Measurements from ENCODE around the gene LHX2. TPM values are rescaled to one million over a fixed set of nuclear protein-coding genes. Genes with fewer than 3 reads are reported as not detected.

Gene LHX2
- polyA plus RNA-seq, 3 donors, result 0.12 TPM; not detected in 2

DNA sequence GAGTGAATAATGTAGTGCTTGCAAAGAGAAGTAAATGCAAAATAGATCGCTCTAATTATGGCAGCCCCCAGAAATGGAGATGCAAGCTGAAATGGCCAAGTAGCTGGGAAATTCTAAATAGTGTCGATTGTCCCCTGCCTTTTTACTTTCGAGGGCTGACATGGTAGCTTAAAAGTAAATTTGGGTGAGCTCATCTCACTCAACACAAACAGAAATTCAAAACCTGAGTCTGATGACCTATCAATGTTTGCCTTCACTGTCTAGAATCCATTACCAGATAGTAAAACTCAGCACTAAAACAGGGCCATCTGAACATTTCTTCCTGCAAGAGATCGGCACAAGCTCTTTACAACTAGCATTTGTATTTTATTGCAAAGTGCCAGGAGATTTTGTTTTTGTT, 7.0 kb upstream of the LHX2 start:
- Mint-ChIP-seq H3K27me3 (ENCODE audit: low read depth in 3 of 3) (peaks cover 92 to 95% (median 94%) of the 10 kb centered on the region in 3 donors), H3K4me1 (peaks cover 45% of the 10 kb centered on the region), H3K27ac (no peak overlapping the region), H3K9me3 (peaks cover 0 to 44% (median 19%) of the 10 kb centered on the region in 7 donors), H3K36me3 (peaks cover 4 to 30% of the 10 kb centered on the region in 2 donors), H3K4me3 (peak overlapping the region in 1 of 2 donors; percentile 83)
- Histone ChIP-seq H3K4me1 (ENCODE audit: control insufficient read depth in 1 of 2, insufficient read depth in 2 of 2, low read length in 2 of 2) (peaks cover 21 to 31% of the 10 kb centered on the region in 2 donors), H3K79me2 (ENCODE audit: insufficient read depth, low read length) (no peaks in the 10 kb centered on the region), H3K9me3 (replicated peaks in 1 of 2; ENCODE audit: control insufficient read depth in 1 of 2, insufficient read depth in 1 of 2, low read length in 2 of 2) (peaks cover 2 to 70% of the 10 kb centered on the region in 2 donors), H3K27ac (ENCODE audit: low read depth in 1 of 2, low read length in 2 of 2) (no peak overlapping the region), H3K9ac (ENCODE audit: insufficient read depth, low read length, poor library complexity, severe bottlenecking) (no peak overlapping the region), H2AFZ (ENCODE audit: insufficient read depth, low read depth, low read length, poor library complexity, severe bottlenecking) (no peak overlapping the region), H4K20me1 (ENCODE audit: insufficient read depth, low read length) (peaks cover 18% of the 10 kb centered on the region), H3K4me2 (replicated peaks; ENCODE audit: extremely low read depth, low read length, poor library complexity, severe bottlenecking) (no peak overlapping the region), H3K4me3 (replicated peaks in 1 of 3; ENCODE audit: low read depth in 2 of 3, low read length in 3 of 3) (no peak overlapping the region), H3K27me3 (ENCODE audit: control insufficient read depth in 2 of 2, insufficient read depth in 2 of 2, low read length in 2 of 2) (peaks cover 94% of the 10 kb centered on the region in 2 donors), H3K36me3 (replicated peaks in 1 of 2; ENCODE audit: control insufficient read depth in 1 of 2, insufficient read depth in 2 of 2, low read length in 2 of 2) (no peaks in the 10 kb centered on the region)
- intact Hi-C loops (cut with micrococcal nuclease), result no loop called here
- no peak for TF ChIP-seq CTCF (IDR thresholded peaks at IDR 0.05)
- DNase-seq, result no peak
- WGBS (ENCODE audit: insufficient coverage), result no CpG with 5 or more reads among the region's 4 CpGs

DNA sequence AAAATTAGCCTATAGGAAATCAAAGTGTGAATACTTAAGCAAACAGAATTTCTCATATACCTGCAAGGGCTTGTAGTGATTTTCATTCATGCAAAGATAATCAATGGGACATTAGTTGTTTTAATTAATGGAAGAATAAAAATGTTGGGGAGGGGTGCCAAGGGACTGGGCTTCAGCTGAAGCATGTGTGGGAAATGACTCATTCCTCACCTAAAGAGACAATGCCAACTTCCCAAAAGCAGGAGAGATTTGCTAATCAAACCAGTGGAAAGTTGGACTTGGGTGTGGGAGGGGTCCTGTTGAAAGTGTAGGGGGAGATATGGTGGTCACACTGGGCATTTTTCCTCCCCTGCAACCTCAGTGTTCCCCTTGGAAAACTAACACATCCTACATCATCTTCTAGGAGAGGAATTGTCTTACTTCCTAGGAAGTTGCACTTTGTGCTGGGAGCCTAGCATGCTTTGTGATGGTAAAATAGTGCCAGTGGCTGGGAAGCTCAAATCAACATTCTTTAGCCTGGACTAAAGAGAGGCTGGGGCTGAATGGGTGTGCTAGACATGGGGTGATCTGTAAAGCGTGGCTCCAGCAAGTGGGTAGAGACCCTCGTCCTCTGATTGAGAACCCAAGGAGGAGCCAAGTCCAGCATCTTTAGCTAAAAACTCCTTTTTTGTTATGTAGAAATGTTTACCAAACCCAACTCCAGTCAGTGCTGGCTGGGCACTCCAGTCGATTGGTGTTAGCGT, 6.4 kb upstream of the LHX2 start:
- H3K27me3 Mint-ChIP-seq (ENCODE audit: low read depth in 3 of 3), result peaks cover 97 to 100% (median 100%) of the 10 kb centered on the region in 3 donors
- WGBS (ENCODE audit: insufficient coverage), result no CpG with 5 or more reads among the region's 4 CpGs
- H3K4me1 Mint-ChIP-seq, result peaks cover 49% of the 10 kb centered on the region
- TF ChIP-seq CTCF (IDR thresholded peaks at IDR 0.05), result no peak
- Histone ChIP-seq H3K9me3 (replicated peaks in 1 of 2; ENCODE audit: control insufficient read depth in 1 of 2, insufficient read depth in 1 of 2, low read length in 2 of 2) (peaks cover 4 to 76% of the 10 kb centered on the region in 2 donors), H2AFZ (ENCODE audit: insufficient read depth, low read depth, low read length, poor library complexity, severe bottlenecking) (no peak overlapping the region), H3K27me3 (ENCODE audit: control insufficient read depth in 2 of 2, insufficient read depth in 2 of 2, low read length in 2 of 2) (peaks cover 99 to 100% of the 10 kb centered on the region in 2 donors), H3K79me2 (ENCODE audit: insufficient read depth, low read length) (no peaks in the 10 kb centered on the region), H4K20me1 (ENCODE audit: insufficient read depth, low read length) (peaks cover 18% of the 10 kb centered on the region), H3K36me3 (replicated peaks in 1 of 2; ENCODE audit: control insufficient read depth in 1 of 2, insufficient read depth in 2 of 2, low read length in 2 of 2) (no peaks in the 10 kb centered on the region), H3K4me3 (replicated peaks in 1 of 3; ENCODE audit: low read depth in 2 of 3, low read length in 3 of 3) (no peak overlapping the region), H3K4me2 (replicated peaks; ENCODE audit: extremely low read depth, low read length, poor library complexity, severe bottlenecking) (no peak overlapping the region), H3K27ac (ENCODE audit: low read depth in 1 of 2, low read length in 2 of 2) (no peak overlapping the region), H3K9ac (ENCODE audit: insufficient read depth, low read length, poor library complexity, severe bottlenecking) (no peak overlapping the region), H3K4me1 (ENCODE audit: control insufficient read depth in 1 of 2, insufficient read depth in 2 of 2, low read length in 2 of 2) (peaks cover 21 to 31% of the 10 kb centered on the region in 2 donors)
- H3K27ac Mint-ChIP-seq, result no peak overlapping the region
- peaks cover 4 to 36% of the 10 kb centered on the region in 2 donors for H3K36me3 Mint-ChIP-seq
- no peak for DNase-seq
- peak overlapping the region in 1 of 2 donors; percentile 83 for H3K4me3 Mint-ChIP-seq
- peaks cover 0 to 50% (median 24%) of the 10 kb centered on the region in 7 donors for H3K9me3 Mint-ChIP-seq
- intact Hi-C loops (cut with micrococcal nuclease), result no loop called here

Data from CD14-positive monocyte (primary cell).